Activated T-cell treated with anti-CD3 and anti-CD28 coated beads for 48 hours (primary cell): ENCODE results near the gene SLC35F4.

Experiments
- DNase-seq: peaks from one replicate; pipeline ENCODE4 v3.0.0-alpha.2; 2020; ENCODE audit warnings: low read depth

SLC35F4 gene

DNA sequence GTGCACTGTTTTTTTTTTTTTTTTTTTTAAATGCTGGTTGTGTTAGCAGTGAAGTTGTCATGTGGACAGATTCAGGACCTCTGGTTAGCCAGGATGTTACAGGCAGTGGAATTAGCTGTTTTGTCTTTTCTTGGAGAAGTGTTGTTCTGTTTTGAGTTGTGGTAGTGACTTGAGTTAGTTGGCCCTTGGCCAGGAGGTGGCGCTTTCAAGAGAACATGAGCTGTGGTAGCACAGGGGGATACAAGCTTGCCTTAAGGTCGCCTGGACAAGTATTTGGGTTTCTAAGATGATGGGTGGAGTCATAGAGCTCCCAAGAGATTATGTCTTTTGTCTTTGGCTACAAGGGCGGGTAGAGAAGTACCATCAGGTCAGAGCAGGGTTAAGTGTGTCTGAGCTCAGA is 338.9 kb downstream of the SLC35F4 start:
- no peak for DNase-seq

- no peak for DNase-seq
These were observed 346.8 kb downstream of the SLC35F4 start for GRCh38 chr14:57519043-57519442.
